Caco-2 (cell line): ENCODE measurements around the gene PADI2. TPM values are rescaled to one million over a fixed set of nuclear protein-coding genes. Genes with fewer than 3 reads are reported as not detected.
"Not testable (repeated sequence)": the region's sequence is repeated elsewhere in the genome, so short reads cannot be mapped to it uniquely, and the experiment has no call there.

Experiments
- BruUV-seq: library from RNA; stranded (reverse); fragments of 400-500 nt; replicated peaks from 2 replicates; lab custom pipeline; 2021; lab: Mats Ljungman, UMichigan
- CTCF ChIA-PET: fragments of 300-600 bp; sonication (Branson Sonifier 250); formaldehyde crosslinking; loops from one replicate; lab custom pipeline; 2022; ENCODE audit warnings: antibody characterized with exemption; lab: Charles Lee
- POLR2A ChIA-PET: fragments of 300-600 bp; sonication (Branson Sonifier 250); formaldehyde crosslinking; loops from one replicate; lab custom pipeline; 2022; ENCODE audit warnings: antibody characterized with exemption; lab: Charles Lee
- DNase-seq, 2 experiments: peaks; one replicate each; pipeline versions ENCODE4 v3.0.0 to v3.0.0-alpha.2; 2020 to 2022
- H3K27me3 ChIP-seq: replicated peaks from 2 replicates; pipeline ENCODE4 v1.6.0; 2011; ENCODE audit warnings: low read length; ENCODE audit not compliant: control insufficient read depth, insufficient read depth
- H3K36me3 ChIP-seq: 2 replicates; pipeline ENCODE4 v1.5.1; 2011; ENCODE audit warnings: low read length; ENCODE audit not compliant: control insufficient read depth, insufficient read depth
- H3K4me1 ChIP-seq: fragments of 250-450 bp; sonication (Bioruptor Pico); 2 replicates; pipeline ENCODE4 v1.5.1; 2020; ENCODE audit warnings: mild to moderate bottlenecking
- H3K4me3 ChIP-seq: 2 replicates; pipeline ENCODE4 v1.5.1; 2011; ENCODE audit warnings: low read depth, mild to moderate bottlenecking, control low read depth, low read length
- H3K9me3 ChIP-seq: fragments of 250-450 bp; sonication (Bioruptor Pico); 2 replicates; pipeline ENCODE4 v1.5.1; 2020; ENCODE audit warnings: mild to moderate bottlenecking, moderate library complexity
- H3K27ac Mint-ChIP-seq: one replicate; pipeline ENCODE4 v1.8.0; 2022; ENCODE audit warnings: mixed read lengths; ENCODE audit not compliant: unreplicated experiment
- H3K27me3 Mint-ChIP-seq: one replicate; pipeline ENCODE4 v1.8.0; 2022; ENCODE audit warnings: mixed read lengths; ENCODE audit not compliant: insufficient read depth, unreplicated experiment
- H3K36me3 Mint-ChIP-seq: one replicate; pipeline ENCODE4 v1.8.0; 2022; ENCODE audit warnings: mild to moderate bottlenecking, mixed read lengths; ENCODE audit not compliant: insufficient read depth, unreplicated experiment
- H3K4me1 Mint-ChIP-seq: one replicate; pipeline ENCODE4 v1.8.0; 2022; ENCODE audit warnings: low read depth, mixed read lengths; ENCODE audit not compliant: unreplicated experiment
- H3K4me3 Mint-ChIP-seq: one replicate; pipeline ENCODE4 v1.8.0; 2022; ENCODE audit warnings: mild to moderate bottlenecking, moderate library complexity, mixed read lengths; ENCODE audit not compliant: unreplicated experiment
- H3K9me3 Mint-ChIP-seq: one replicate; pipeline ENCODE4 v1.8.0; 2022; ENCODE audit warnings: mixed read lengths; ENCODE audit not compliant: unreplicated experiment
- CTCF ChIP-seq, 2 experiments: fragments of 200-600 bp in 1 of 2; IDR thresholded peaks; 1 replicate in 1 of 2; 2 replicates in 1 of 2; pipeline versions ENCODE4 v1.5.1 to v1.8.0; 2011 to 2022; ENCODE audit warnings: antibody characterized with exemption in 1 of 2, control low read depth in 1 of 2, inconsistent platforms in 1 of 2, low read depth in 1 of 2, low read length in 1 of 2, mild to moderate bottlenecking in 1 of 2, moderate library complexity in 1 of 2; ENCODE audit not compliant: insufficient read depth in 1 of 2, severe bottlenecking in 1 of 2, unreplicated experiment in 1 of 2
- intact Hi-C: fragments of 100-400 bp; cut with micrococcal nuclease; formaldehyde crosslinking; loops from one replicate; pipeline ENCODE4 v1.10.0; 2022; ENCODE audit not compliant: unreplicated experiment
- total RNA-seq: library from RNA; stranded (reverse); gene quantifications from 2 replicates; pipeline ENCODE4 v1.2.3, GENCODE V29; 2022

The PADI2 gene
- total RNA-seq, 1 experiment from 2014 or later, result 0.73 TPM

GRCh38 chr1:17067069-17067426 lies 52.2 kb downstream of the PADI2 start:
- no TSS peak for BruUV-seq

DNA sequence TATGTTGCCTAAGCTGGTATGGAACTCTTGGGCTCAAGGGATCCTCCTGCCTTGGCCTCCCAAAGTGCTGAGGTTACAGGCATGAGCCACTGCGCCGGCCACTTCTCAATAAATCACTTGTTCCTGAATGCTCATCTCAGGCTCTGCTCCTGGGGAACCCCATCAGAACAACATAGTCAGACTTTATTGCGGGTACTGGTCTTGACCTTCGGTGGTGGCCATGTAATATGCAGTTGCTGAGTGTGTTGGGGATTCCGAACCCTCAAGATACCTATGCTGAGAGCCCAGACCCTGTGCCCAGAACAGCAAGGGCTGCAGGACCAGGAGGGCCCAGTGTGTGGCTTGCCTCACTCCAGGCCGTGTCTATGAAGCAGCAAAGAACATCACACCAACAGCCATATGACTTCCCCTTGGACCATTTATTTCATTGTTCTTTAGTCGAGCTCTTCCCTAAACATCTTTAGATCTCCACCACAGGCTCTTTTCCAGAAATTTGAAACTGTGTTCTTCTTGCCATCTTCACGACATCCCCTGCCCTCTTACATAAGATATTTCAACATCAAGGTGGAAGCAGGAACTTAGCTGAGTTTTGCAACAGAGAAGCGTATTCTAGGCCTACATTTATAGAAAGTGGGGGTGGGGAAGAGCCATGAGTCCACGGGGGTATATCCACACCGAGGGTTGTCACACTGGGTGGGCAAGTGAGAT lies 52.7 kb downstream of the PADI2 start:
- H3K36me3 Mint-ChIP-seq, result no peaks in the 10 kb centered on the region
- DNase-seq, result no peak
- no peaks in the 10 kb centered on the region for H3K4me1 Mint-ChIP-seq
- TF ChIP-seq CTCF (IDR thresholded peaks at IDR 0.05; ENCODE audit: insufficient read depth in 1 of 2, low read depth in 1 of 2, low read length in 1 of 2, severe bottlenecking in 1 of 2, unreplicated experiment in 1 of 2), result no peak
- BruUV-seq, result no TSS peak
- H3K27me3 Mint-ChIP-seq, result no peaks in the 10 kb centered on the region
- no peak overlapping the region for H3K4me3 ChIP-seq
- H3K4me3 Mint-ChIP-seq, result no peak overlapping the region
- H3K36me3 ChIP-seq, result no peaks in the 10 kb centered on the region
- no peaks in the 10 kb centered on the region for H3K27me3 ChIP-seq
- intact Hi-C loops, result no loop called here
- ChIA-PET CTCF (no interaction called here), POLR2A (no interaction called here)
- H3K4me1 ChIP-seq, result no peaks in the 10 kb centered on the region
- H3K27ac Mint-ChIP-seq, result no peak overlapping the region
- no peaks in the 10 kb centered on the region for H3K9me3 Mint-ChIP-seq
- peaks cover 5% of the 10 kb centered on the region; the same call in 1 of the 2 replicates for H3K9me3 ChIP-seq

More at GRCh38 chr1:17067069-17067426, 52.2 kb downstream of the PADI2 start:
- H3K9me3 ChIP-seq, result peaks cover 5% of the 10 kb centered on the region; the same call in 1 of the 2 replicates
- intact Hi-C loops, result no loop called here
- H3K4me3 Mint-ChIP-seq, result no peak overlapping the region
- no peaks in the 10 kb centered on the region for H3K27me3 Mint-ChIP-seq
- no peak overlapping the region for H3K27ac Mint-ChIP-seq
- H3K4me1 Mint-ChIP-seq, result no peaks in the 10 kb centered on the region
- TF ChIP-seq CTCF (IDR thresholded peaks at IDR 0.05; ENCODE audit: insufficient read depth in 1 of 2, low read depth in 1 of 2, low read length in 1 of 2, severe bottlenecking in 1 of 2, unreplicated experiment in 1 of 2), result no peak
- H3K4me3 ChIP-seq, result no peak overlapping the region
- ChIA-PET CTCF (interaction anchor here (0.7 kb wide), 1 partner anchor 53 kb away, joined by 3 read pairs; no protein-coding TSS in a partner anchor), POLR2A (no interaction called here)
- H3K36me3 Mint-ChIP-seq, result no peaks in the 10 kb centered on the region
- H3K9me3 Mint-ChIP-seq, result no peaks in the 10 kb centered on the region
- no peaks in the 10 kb centered on the region for H3K36me3 ChIP-seq
- DNase-seq, result no peak
- H3K4me1 ChIP-seq, result no peaks in the 10 kb centered on the region
- no peaks in the 10 kb centered on the region for H3K27me3 ChIP-seq

DNA sequence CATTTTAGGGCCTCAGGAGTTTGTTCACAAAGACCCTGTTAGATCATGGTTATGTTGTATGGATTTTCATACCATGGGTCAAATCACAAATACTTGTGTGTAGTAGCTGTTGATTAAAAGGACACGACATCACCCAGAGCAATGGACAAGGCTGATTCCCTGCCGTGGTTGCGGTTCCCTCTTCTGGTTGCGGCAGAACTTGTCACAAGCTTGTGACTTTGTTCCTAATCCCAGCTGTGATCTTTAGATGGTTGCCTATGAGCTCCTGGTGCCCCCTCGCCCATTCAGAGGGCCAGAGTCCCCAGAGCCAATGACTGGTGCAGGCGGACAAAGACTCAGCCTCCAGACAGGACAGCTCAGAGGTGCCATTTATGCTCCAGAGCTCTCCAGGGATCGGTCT lies 53.6 kb downstream of the PADI2 start:
- no peaks in the 10 kb centered on the region for H3K4me1 Mint-ChIP-seq
- CTCF ChIA-PET, result no interaction called here
- no peaks in the 10 kb centered on the region for H3K27me3 Mint-ChIP-seq
- H3K27ac Mint-ChIP-seq, result no peak overlapping the region
- H3K36me3 Mint-ChIP-seq, result no peaks in the 10 kb centered on the region
- Histone ChIP-seq H3K4me3 (no peak overlapping the region), H3K9me3 (peaks cover 5% of the 10 kb centered on the region; the same call in 1 of the 2 replicates), H3K27me3 (no peaks in the 10 kb centered on the region), H3K36me3 (no peaks in the 10 kb centered on the region), H3K4me1 (no peaks in the 10 kb centered on the region)
- H3K9me3 Mint-ChIP-seq, result no peaks in the 10 kb centered on the region
- no peak for TF ChIP-seq CTCF (IDR thresholded peaks at IDR 0.05; ENCODE audit: insufficient read depth in 1 of 2, low read depth in 1 of 2, low read length in 1 of 2, severe bottlenecking in 1 of 2, unreplicated experiment in 1 of 2)
- no TSS peak for BruUV-seq
- no peak for DNase-seq
- intact Hi-C loops, result no loop called here
- POLR2A ChIA-PET, result no interaction called here
- no peak overlapping the region for H3K4me3 Mint-ChIP-seq

GRCh38 chr1:17062751-17063150 lies 56.5 kb downstream of the PADI2 start:
- H3K9me3 Mint-ChIP-seq, CTCF ChIA-PET, H3K9me3 ChIP-seq, H3K27ac Mint-ChIP-seq, H3K4me3 Mint-ChIP-seq, H3K36me3 Mint-ChIP-seq, H3K27me3 ChIP-seq, H3K27me3 Mint-ChIP-seq, intact Hi-C loops, POLR2A ChIA-PET, BruUV-seq, H3K4me1 Mint-ChIP-seq, H3K36me3 ChIP-seq, H3K4me1 ChIP-seq, DNase-seq, H3K4me3 ChIP-seq: not testable (repeated sequence)
